CD4-positive, CD25-positive, alpha-beta regulatory T cell (primary cell): ENCODE results near the gene SLC43A1. TPM values are rescaled to one million over a fixed set of nuclear protein-coding genes. Genes with fewer than 3 reads are reported as not detected.

ENCODE experiments used
- ATAC-seq, 2 donors: fragments of 150-1000 bp; cut with Tn5 transposase; one replicate each; pipeline ENCODE4 v1.10.0; 2021; ENCODE audit warnings: low read depth in 2 of 2, moderate number of reproducible peaks in 2 of 2, moderate library complexity in 1 of 2
- DNase-seq, 3 donors: peaks; one replicate each; pipeline versions ENCODE4 v3.0.0 to v3.0.0-alpha.2; 2012 to 2022; ENCODE audit warnings: mixed read lengths in 1 of 3
- H3K27ac ChIP-seq: one replicate; pipeline ENCODE4 v1.7.0; 2013; ENCODE audit warnings: mild to moderate bottlenecking, low read length; ENCODE audit not compliant: insufficient read depth, poor library complexity, severe bottlenecking
- H3K27me3 ChIP-seq: one replicate; pipeline ENCODE4 v1.7.0; 2013; ENCODE audit warnings: low read length; ENCODE audit not compliant: control insufficient read depth, insufficient read depth
- H3K36me3 ChIP-seq: one replicate; pipeline ENCODE4 v1.7.0; 2013; ENCODE audit warnings: mild to moderate bottlenecking, low read length, moderate library complexity; ENCODE audit not compliant: control insufficient read depth, insufficient read depth
- H3K4me1 ChIP-seq: 2 replicates; pipeline ENCODE4 v1.7.0; 2013; ENCODE audit warnings: mild to moderate bottlenecking, low read length; ENCODE audit not compliant: insufficient read depth, control insufficient read depth, poor library complexity, severe bottlenecking
- H3K4me3 ChIP-seq: one replicate; pipeline ENCODE4 v1.7.0; 2013; ENCODE audit warnings: low read depth, mild to moderate bottlenecking, low read length, moderate library complexity
- H3K9me3 ChIP-seq, 2 experiments: 1 replicate in 1 of 2; 2 replicates in 1 of 2; pipeline ENCODE4 v1.7.0; 2013; ENCODE audit warnings: low read length in 2 of 2, mild to moderate bottlenecking in 1 of 2, moderate library complexity in 1 of 2; ENCODE audit not compliant: control insufficient read depth in 2 of 2
- H3K27ac Mint-ChIP-seq, 3 donors: one replicate each; pipeline ENCODE4 v1.8.0; 2020 to 2022; ENCODE audit warnings: mild to moderate bottlenecking in 3 of 3, mixed read lengths in 3 of 3, moderate library complexity in 2 of 3
- H3K27me3 Mint-ChIP-seq: one replicate; pipeline ENCODE4 v1.8.0; 2022; ENCODE audit warnings: mild to moderate bottlenecking, mixed read lengths
- H3K36me3 Mint-ChIP-seq: one replicate; pipeline ENCODE4 v1.8.0; 2020; ENCODE audit warnings: mixed read lengths
- H3K4me1 Mint-ChIP-seq, 4 donors: one replicate each; pipeline ENCODE4 v1.8.0; 2020 to 2022; ENCODE audit warnings: mixed read lengths in 4 of 4, mild to moderate bottlenecking in 1 of 4
- H3K4me3 Mint-ChIP-seq, 4 donors: one replicate each; pipeline ENCODE4 v1.8.0; 2020 to 2022; ENCODE audit warnings: mild to moderate bottlenecking in 4 of 4, mixed read lengths in 4 of 4, moderate library complexity in 3 of 4
- H3K9me3 Mint-ChIP-seq, 7 donors: one replicate each; pipeline ENCODE4 v1.8.0; 2020 to 2022; ENCODE audit warnings: mixed read lengths in 7 of 7, mild to moderate bottlenecking in 3 of 7, moderate library complexity in 2 of 7
- polyA plus RNA-seq, 4 donors: library from polyadenylated mRNA; unstranded; fragments of 300-500 nt; fragmentation: Illumina TruSeq; gene quantifications; one replicate each; pipeline ENCODE4 v1.2.3, GENCODE V29; 2021
- total RNA-seq: library from RNA; stranded (reverse); gene quantifications from one replicate; pipeline ENCODE4 v1.2.3, GENCODE V29; 2022

The SLC43A1 gene
- total and polyA plus RNA-seq, 5 donors from 2014 or later = 12.8 to 29.9 (median 25.0) TPM

GRCh38 chr11:57484141-57484710, 31.3 kb downstream of the SLC43A1 start:
- ATAC-seq (no peak), DNase-seq (no peak)
- peaks cover 5% of the 10 kb centered on the region for H3K27me3 ChIP-seq
- H3K9me3 ChIP-seq = no peaks in the 10 kb centered on the region
- H3K4me3 ChIP-seq = no peak overlapping the region
- H3K4me1 ChIP-seq = peaks cover 16% of the 10 kb centered on the region
- peaks cover 37% of the 10 kb centered on the region for H3K36me3 Mint-ChIP-seq
- peaks cover 38% of the 10 kb centered on the region for H3K27me3 Mint-ChIP-seq
- H3K36me3 ChIP-seq = peaks cover 40% of the 10 kb centered on the region
- H3K27ac Mint-ChIP-seq = no peak overlapping the region
- H3K4me1 Mint-ChIP-seq = peaks cover 0 to 32% (median 10%) of the 10 kb centered on the region in 4 donors
- no peak overlapping the region for H3K4me3 Mint-ChIP-seq
- H3K27ac ChIP-seq = no peak overlapping the region
- H3K9me3 Mint-ChIP-seq = no peaks in the 10 kb centered on the region

GRCh38 chr11:57483562-57483918, 32.0 kb downstream of the SLC43A1 start:
- Mint-ChIP-seq H3K36me3 (peaks cover 30% of the 10 kb centered on the region), H3K27ac (no peak overlapping the region), H3K9me3 (no peaks in the 10 kb centered on the region), H3K4me3 (no peak overlapping the region), H3K4me1 (peaks cover 0 to 32% (median 10%) of the 10 kb centered on the region in 4 donors), H3K27me3 (peaks cover 44% of the 10 kb centered on the region)
- Histone ChIP-seq H3K27me3 (peaks cover 5% of the 10 kb centered on the region), H3K27ac (no peak overlapping the region), H3K9me3 (no peaks in the 10 kb centered on the region), H3K4me1 (peaks cover 16% of the 10 kb centered on the region), H3K36me3 (peaks cover 34% of the 10 kb centered on the region), H3K4me3 (no peak overlapping the region)
- ATAC-seq (no peak), DNase-seq (no peak)

- peaks cover 28% of the 10 kb centered on the region for H3K36me3 ChIP-seq
- Mint-ChIP-seq H3K36me3 (peaks cover 25% of the 10 kb centered on the region), H3K4me3 (no peak overlapping the region), H3K27me3 (peaks cover 48% of the 10 kb centered on the region), H3K27ac (no peak overlapping the region), H3K4me1 (peaks cover 0 to 34% (median 11%) of the 10 kb centered on the region in 4 donors), H3K9me3 (no peaks in the 10 kb centered on the region)
- ATAC-seq (peak; percentile 38 to 61), DNase-seq (peak; percentile 29 to 39 (median 35))
- H3K4me3 ChIP-seq = no peak overlapping the region
- H3K9me3 ChIP-seq = no peaks in the 10 kb centered on the region
- no peak overlapping the region for H3K27ac ChIP-seq
- H3K27me3 ChIP-seq = peaks cover 5% of the 10 kb centered on the region
- peaks cover 16% of the 10 kb centered on the region for H3K4me1 ChIP-seq
These were observed 32.5 kb downstream of the SLC43A1 start for GRCh38 chr11:57482782-57483561.

- H3K4me3 Mint-ChIP-seq = peak overlapping the region in 1 of 4 donors; percentile 43
- Histone ChIP-seq H3K27me3 (peaks cover 5% of the 10 kb centered on the region), H3K36me3 (peaks cover 20% of the 10 kb centered on the region), H3K4me1 (peaks cover 16% of the 10 kb centered on the region), H3K9me3 (no peaks in the 10 kb centered on the region), H3K4me3 (no peak overlapping the region), H3K27ac (no peak overlapping the region)
- no peak for ATAC-seq
- peaks cover 17% of the 10 kb centered on the region for H3K36me3 Mint-ChIP-seq
- DNase-seq = no peak
- H3K9me3 Mint-ChIP-seq = no peaks in the 10 kb centered on the region
- peaks cover 0 to 35% (median 12%) of the 10 kb centered on the region in 4 donors for H3K4me1 Mint-ChIP-seq
- peak overlapping the region in 1 of 3 donors; percentile 43 for H3K27ac Mint-ChIP-seq
- peaks cover 49% of the 10 kb centered on the region for H3K27me3 Mint-ChIP-seq
These were observed 33.4 kb downstream of the SLC43A1 start for GRCh38 chr11:57481915-57482781.

GRCh38 chr11:57481315-57481714, 34.2 kb downstream of the SLC43A1 start:
- Histone ChIP-seq H3K27me3 (peaks cover 5% of the 10 kb centered on the region), H3K27ac (no peak overlapping the region), H3K9me3 (no peaks in the 10 kb centered on the region), H3K36me3 (peaks cover 18% of the 10 kb centered on the region), H3K4me1 (peaks cover 24% of the 10 kb centered on the region), H3K4me3 (no peak overlapping the region)
- no peaks in the 10 kb centered on the region for H3K9me3 Mint-ChIP-seq
- peaks cover 53% of the 10 kb centered on the region for H3K27me3 Mint-ChIP-seq
- peak overlapping the region in 1 of 3 donors; percentile 68 for H3K27ac Mint-ChIP-seq
- H3K4me1 Mint-ChIP-seq = peaks cover 0 to 39% (median 12%) of the 10 kb centered on the region in 4 donors
- ATAC-seq (no peak), DNase-seq (no peak)
- H3K4me3 Mint-ChIP-seq = no peak overlapping the region
- H3K36me3 Mint-ChIP-seq = peaks cover 17% of the 10 kb centered on the region

GRCh38 chr11:57480409-57481137, 34.9 kb downstream of the SLC43A1 start:
- Histone ChIP-seq H3K36me3 (peaks cover 14% of the 10 kb centered on the region), H3K27ac (no peak overlapping the region), H3K4me1 (peaks cover 31% of the 10 kb centered on the region), H3K9me3 (no peaks in the 10 kb centered on the region), H3K27me3 (peaks cover 5% of the 10 kb centered on the region), H3K4me3 (no peak overlapping the region)
- Mint-ChIP-seq H3K4me1 (peaks cover 0 to 46% (median 15%) of the 10 kb centered on the region in 4 donors), H3K9me3 (no peaks in the 10 kb centered on the region), H3K4me3 (peak overlapping the region in 2 of 4 donors; percentile 1 to 46), H3K36me3 (peaks cover 13% of the 10 kb centered on the region), H3K27ac (peak overlapping the region in 1 of 3 donors; percentile 68), H3K27me3 (peaks cover 57% of the 10 kb centered on the region)
- peak; percentile 19 to 71 (median 42) for DNase-seq
- peak; percentile 21 to 46 for ATAC-seq

- peaks cover 38% of the 10 kb centered on the region for H3K4me1 ChIP-seq
- no peak overlapping the region for H3K27ac ChIP-seq
- ATAC-seq (peak in 1 of 2 donors; percentile 24), DNase-seq (no peak)
- no peak overlapping the region for H3K4me3 ChIP-seq
- peaks cover 5% of the 10 kb centered on the region for H3K27me3 ChIP-seq
- Mint-ChIP-seq H3K4me3 (peak overlapping the region in 2 of 4 donors; percentile 1 to 19), H3K9me3 (no peaks in the 10 kb centered on the region), H3K4me1 (peaks cover 0 to 53% (median 18%) of the 10 kb centered on the region in 4 donors), H3K27ac (peak overlapping the region in 1 of 3 donors; percentile 62), H3K27me3 (peaks cover 57% of the 10 kb centered on the region), H3K36me3 (peaks cover 6% of the 10 kb centered on the region)
- peaks cover 8% of the 10 kb centered on the region for H3K36me3 ChIP-seq
- H3K9me3 ChIP-seq = no peaks in the 10 kb centered on the region
These were observed 35.6 kb downstream of the SLC43A1 start for GRCh38 chr11:57479911-57480310.
